NAMALWA (cell line): Measurements from ENCODE around the gene ZNF418.
"Not testable (repeated sequence)": the region's sequence is repeated elsewhere in the genome, so short reads cannot be mapped to it uniquely, and the experiment has no call there.

Experiments used
- DNase-seq: peaks from one replicate; pipeline ENCODE4 v3.0.0-alpha.2; 2015; ENCODE audit warnings: low spot score

The ZNF418 gene

DNA sequence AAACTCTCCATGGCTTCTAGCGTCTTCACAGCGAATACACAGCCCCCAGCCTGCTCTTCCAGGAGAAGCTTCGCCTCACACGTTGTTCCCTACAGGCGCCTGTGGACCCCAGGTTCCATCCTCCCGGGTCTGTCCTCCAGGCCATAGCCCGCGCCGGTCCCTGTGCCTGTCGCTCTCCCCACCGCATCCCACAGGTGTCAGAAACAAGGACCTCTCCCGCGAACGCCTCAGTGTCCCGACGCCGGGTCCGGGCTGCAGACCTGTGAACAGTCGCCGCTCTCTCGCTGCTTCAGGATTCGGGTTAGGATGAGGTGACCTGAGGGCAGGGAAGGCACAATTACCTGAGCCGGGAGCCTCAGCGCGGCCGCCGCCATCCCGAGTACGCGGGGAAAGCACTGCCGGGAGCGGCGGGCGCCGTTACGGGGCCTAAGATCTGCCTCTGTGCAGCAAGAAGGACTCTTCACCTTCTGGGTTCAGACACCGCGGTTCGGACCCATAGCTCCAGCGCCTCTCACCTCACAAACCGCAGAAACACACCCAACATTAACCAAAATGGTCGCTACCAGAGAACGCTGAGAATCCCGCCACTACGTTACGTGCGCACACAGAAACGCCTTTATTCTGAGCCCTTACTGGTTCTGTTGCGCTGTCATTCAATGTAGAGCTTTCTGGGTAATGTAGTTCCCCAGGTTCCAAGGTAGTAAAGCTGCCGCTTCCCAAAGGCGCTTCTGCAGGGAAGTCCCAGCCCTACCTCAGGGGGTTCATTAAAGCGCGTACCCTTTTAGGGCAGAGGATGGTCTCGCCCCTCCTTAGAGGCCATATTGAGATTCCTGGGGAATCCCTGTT lies at the start of gene ZNF418:
Gene ZNF418, minus strand, starts transcription at position 583 of the 846 bp plus-strand sequence. CDS start 1,580 bp downstream, outside the sequence.
- DNase-seq, result no peak

DNA sequence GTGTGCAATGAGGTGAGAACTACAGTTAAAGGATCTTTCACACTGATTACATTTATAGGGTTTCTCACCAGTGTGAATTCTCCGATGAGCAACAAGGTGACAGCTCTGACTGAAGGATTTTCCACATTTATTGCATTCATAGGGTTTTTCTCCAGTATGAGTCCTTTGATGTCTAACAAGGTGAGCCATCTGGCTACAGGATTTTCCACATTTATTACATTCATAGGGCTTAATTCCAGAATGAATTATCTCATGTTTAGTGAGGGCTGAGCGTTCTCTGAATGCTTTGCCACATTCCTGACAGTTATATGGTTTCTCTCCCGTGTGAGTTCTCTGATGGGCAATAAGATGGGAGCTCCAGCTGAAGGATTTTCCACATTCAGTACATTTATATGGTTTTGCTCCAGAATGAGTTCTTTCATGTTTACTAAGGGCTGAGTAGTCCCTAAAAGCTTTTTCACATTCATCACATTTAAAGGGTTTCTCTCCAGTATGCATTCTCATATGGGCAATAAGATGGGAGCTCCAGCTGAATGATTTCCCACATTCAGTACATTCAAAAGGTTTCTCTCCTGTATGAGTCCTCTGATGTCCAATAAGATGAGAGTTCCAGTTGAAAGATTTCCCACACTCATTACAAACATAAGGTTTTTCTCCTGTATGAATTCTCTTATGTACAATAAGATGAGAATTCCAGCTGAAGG lies 43.5 kb upstream of the ZNF418 start:
- no peak for DNase-seq

DNA sequence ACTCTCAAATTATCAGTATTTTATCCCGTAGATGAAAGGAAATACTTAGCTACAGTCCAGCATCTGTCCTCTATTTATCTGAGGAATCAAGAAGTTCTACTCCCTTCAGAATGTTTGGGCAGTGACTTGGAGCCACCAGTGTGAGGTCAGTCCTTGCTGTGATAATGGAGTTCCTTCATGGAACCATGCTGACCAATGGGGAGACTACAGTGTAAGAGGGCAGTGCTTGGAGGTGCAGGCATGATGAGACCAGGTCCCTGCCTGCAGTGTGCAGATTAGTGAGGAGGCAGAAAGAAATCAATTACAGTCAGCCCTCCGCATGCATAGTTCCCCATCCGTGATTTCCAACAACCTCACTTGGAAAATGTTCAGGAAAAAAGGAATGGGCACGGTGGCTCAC lies 39.2 kb upstream of the ZNF418 start, which contains the start of gene C19orf18:
Gene C19orf18, minus strand, starts transcription at position 101 of the 400 bp plus-strand sequence. CDS start 102 bp downstream, outside the sequence.
- DNase-seq, result no peak

DNA sequence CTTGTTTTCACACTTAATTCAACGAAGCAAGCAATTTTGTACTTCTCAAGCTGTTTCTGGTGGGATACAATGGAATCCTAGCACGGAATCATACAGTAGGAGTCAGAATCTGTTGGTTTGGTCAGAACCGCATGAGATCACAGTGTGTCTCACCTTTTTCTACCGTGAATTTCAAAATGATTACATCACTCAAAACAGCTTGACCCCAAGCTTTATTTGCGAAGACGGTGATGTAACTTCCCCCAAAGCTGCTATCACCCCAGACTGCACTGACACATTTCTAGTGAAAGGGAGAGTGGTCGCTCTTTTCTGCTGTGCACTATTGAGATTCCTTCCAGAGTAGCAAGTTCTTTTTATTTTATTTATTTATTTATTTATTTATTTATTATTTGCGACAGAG lies 29.6 kb upstream of the ZNF418 start:
- DNase-seq, result no peak

DNA sequence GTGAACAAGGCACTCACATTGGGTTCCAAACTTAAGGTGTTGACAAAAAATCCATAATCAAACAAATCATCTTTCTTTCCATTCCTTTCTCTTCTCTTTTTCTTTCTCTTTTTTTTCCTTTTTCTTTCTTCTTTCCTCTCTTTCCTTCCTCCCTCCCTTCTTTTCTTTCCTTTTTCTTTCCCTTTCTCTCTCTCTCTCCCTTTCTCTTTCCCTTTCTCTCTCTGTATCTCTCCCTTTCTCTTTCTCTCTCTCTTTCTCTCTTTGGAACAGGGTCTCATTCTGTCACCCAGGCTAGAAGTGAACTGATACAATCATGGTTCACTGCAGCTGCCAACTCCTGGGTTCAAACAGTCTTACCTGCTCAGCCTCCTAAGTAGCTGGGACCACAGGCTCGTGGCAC lies 26.6 kb upstream of the ZNF418 start:
- no peak for DNase-seq

DNA sequence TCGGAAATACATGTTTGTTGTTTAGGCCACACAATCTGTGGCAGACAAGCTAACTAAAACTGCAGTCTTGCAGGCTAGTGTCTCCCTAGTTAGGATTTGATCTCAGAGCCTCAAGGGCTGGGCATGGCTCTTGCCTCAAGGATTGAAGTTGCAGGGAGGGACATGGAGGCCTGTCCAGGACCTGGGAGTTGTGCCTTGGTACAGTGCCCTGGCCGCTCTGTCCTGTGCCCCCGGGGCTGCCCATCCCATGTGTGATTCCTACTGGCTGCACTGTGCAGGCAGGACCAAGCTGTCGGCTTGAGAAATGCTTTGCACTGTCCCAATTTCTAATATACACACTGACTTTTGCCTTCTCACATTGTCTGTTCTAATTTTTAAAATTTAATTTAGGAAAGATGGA lies 19.8 kb upstream of the ZNF418 start:
- DNase-seq, result no peak

DNA sequence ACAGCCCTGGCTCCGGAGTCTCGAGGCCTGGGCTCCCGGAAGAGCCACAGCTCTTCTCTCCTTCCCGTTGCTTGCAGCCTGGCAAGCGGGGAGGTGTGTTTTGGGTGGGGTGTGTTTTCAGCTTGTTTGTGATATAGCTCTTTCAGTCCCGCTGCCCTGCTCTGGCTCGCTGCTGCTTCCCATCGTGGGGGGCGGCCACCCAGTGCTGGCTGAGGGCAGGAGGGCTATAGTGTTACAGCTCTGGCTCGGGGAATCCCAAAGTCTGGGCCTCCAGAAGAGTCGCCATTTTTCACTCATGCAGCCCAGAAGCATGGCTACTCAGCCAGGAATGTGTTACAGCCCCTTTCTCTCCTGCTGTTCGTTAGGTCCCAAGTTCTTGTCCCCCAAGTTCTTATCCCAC lies 14.5 kb upstream of the ZNF418 start:
- no peak for DNase-seq

DNA sequence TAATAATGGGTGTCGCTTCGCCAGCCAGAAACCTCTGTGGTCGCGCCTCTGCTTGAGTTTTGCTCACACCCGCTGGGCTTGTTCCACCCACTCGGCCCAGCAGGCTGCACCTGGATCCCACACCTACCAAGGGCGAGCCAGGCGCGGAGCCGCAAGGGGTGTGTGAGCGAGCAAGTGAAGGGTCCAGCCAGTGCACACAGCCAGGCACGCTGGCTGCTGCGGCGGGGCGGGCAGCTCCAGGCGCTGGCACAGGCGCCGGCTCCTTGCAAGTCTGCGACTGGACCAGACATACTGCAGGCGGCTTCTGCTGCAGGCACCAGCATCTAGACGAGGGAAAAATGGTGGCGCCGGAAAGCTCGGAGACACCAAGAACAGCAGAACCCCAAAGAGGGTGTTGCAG lies 14.1 kb upstream of the ZNF418 start:
- no peak for DNase-seq

DNA sequence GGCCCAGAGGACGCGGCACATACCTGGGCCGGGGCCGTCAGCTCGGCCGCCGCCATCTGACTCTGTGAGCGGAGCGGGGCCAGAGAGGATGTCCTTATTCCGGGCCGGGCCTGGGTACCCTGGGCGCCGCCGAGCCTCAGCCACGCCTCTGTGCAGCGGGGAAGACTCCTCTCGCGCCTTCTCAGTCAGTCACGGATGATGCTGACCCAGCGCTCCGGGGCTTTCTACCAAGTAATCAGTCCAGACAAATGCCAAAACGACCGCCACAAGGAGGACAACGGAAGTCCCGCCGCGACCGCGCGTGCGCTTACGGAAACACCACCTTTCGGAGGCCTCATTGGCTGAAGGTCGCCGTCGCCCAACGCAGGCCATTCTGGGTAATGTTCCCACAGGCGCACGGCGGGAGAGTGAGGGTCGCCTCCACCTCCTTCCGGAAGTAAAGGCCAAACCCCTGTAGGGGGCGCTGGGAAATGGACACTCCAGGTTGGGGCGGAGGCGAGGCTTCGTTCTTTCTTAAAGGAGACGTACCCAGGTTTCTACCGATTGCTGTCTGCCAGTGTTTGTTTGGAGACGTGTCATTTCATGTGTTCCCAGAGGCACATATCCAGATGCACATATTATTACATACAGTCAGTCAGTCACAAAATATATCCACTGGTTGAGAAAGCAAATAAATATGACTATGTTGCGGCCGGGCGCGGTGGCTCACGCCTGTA lies 12.4 kb upstream of the ZNF418 start, which contains the start of gene ZNF256:
Gene ZNF256, minus strand, starts transcription at position 288 of the 716 bp plus-strand sequence. Its CDS starts 232 bp downstream, at position 56.
- DNase-seq, result peak; percentile 79

DNA sequence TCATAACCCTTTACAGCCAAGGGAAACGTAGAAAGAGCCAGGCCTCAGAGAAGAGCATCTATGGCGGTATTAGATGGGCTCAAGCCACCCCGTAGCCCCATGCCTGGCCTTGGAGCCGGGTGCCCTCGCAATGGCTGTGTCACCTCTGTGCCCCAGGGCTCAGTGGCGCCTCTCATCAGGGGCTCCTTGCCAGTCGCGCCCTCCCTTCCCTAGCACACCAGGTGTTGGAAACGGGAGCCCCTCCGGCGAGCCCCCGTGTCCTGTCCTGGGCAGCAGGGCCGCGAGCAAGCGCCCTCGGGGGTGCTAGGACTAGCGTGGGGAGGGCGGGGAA lies 11.9 kb upstream of the ZNF418 start:
- no peak for DNase-seq

DNA sequence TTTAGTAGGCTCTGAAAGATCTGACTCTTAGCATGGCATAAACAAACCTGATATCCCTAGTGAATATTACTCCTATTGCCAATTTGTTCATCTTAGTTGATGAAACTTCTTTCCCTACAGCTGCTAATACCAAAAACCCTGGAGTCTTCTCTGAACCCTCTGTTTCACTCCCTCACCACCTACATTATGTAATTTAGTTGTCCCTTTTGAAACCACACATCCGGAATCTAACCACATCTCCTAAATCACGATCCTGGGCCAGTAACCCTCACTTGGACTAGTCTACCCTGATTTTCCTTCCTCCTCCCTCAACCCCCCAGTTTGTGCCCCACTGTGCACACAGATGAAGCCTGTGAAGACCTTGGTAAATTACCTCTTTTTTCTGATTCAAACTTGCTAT lies 11.1 kb upstream of the ZNF418 start:
- no peak for DNase-seq

DNA sequence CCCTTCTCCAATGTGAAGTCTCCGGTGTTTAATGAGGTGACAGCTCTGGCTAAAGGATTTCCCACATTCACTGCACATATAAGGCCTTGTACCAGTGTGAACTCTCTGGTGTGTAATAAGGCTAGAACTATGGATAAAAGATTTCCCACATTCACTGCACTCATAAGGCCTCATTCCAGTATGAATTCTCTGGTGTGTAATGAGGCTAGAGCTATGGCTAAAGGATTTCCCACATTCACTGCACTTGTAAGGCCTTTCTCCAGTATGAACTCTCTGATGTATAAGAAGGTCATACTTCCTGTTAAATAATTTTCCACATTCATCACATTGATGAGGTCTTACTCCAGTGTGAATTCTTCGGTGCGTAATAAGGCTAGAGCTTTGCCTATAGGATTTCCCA lies 6.4 kb upstream of the ZNF418 start:
- no peak for DNase-seq

DNA sequence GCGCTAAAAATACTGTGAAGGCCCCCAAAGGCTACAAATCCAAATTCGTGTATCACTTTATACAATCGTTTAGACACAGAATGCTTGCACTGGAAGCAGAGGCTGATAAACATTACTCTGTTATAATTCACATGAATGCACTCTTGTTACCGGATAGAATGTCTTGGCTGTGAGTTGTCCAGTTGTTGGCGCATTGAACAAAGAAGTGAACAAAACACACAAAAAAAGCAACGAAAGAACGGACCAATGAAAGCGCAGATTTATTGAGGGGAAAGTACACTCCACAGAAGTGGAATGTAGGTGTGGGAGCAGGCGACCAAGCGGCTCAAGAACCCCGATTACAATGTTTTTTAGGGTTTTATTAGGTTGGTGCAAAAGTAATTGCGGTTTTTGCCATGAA lies 529 bp upstream of the ZNF418 start:
- no peak for DNase-seq

DNA sequence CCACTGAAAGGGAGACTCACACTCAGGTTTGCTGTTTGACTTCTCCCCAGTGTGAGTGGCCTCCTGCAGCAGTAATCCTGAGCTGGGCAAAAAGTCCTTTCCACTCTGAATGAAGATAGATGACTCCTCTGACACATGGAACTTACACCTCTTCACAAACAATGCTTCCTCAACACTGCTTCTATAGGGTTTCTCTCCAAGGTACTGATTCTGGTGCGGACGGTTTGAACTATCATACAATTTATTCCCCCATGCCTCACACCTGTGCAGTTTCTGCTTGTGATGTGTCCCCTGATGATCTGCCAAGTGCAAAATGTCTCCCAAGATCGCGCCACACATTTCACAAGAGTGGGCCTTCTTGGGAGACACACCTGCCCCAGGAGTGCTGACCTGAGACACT lies 7.6 kb downstream of the ZNF418 start:
- no peak for DNase-seq

DNA sequence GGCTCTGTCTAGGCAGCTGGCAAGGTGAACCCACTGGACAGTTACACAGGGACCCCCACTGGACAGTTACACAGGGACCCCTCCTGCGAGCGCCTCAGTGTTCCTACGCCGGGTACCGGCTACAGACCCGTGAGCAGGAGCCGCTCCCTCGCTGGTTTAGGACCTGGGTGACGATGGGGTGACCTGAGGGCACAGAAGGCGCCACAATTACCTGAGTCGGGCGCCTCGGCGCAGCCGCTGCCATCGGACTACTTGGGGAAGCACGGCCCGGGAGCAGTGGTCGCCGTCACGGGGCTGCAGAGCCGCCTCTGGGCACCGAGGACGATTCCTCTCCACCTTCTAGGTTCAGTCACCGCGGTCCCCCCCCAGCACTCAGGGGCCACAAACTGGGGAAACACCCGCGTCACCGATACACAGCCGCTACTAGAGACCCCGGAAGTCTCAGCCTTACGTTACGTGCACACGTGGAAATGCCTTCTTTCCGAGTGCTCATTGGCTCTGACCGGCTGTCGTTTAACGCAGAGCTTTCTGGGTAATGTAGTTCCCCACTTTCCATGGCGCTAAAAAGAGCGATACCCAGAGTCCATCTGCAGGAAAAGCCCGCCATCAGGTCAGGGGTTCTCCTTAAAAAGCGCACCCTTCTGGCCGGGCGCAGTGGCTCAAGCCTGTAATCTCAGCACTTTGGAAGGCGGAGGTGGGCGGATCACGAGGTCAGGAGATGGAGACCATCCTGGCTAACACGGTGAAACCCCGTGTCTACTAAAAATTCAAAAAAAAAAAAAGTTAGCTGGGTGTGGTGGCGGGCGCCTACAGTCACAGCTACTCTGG lies 18.8 kb downstream of the ZNF418 start, which contains the start of gene ZNF417:
Gene ZNF417, minus strand, starts transcription at position 425 of the 828 bp plus-strand sequence. Its CDS starts 181 bp downstream, at position 244.
- DNase-seq, result peak; percentile 98

DNA sequence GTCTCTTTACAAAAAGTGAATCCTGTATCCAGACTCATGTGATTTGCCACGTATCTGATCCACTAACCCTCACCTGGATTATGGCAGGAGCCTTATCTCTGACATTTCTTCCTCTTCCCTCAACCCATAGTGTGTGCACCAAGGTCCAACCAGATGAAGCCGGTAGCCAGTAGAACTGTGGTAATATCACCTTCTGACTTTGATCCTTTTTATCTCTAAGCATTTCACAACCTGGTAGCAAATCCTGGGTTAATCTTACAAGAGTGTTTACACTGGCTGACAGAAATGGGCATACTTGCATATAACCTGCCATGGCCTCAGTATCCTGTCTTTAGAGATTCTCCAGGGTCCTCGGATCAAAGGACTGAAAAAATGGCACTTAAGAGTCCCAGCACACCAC lies 20.7 kb downstream of the ZNF418 start:
- DNase-seq, result no peak

DNA sequence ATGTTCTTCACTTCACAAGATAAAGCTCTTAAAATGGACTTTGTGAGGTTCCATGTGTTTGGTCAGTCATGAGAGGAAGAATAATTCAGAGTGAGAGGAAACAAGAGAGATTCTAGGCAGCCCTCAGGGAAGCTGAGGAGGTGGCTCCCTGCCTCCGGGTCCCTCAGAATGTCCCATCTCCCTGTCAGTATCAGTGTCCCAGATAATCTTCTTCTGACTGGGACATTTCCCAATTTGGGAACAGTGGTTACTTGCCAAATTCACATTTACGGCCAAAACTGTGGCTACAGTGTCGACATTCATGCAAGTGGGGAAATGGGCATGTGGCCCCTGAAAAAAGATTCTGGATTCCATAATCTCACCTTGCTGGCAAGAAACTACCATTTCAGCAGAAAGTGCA lies 27.8 kb downstream of the ZNF418 start:
- no peak for DNase-seq

DNA sequence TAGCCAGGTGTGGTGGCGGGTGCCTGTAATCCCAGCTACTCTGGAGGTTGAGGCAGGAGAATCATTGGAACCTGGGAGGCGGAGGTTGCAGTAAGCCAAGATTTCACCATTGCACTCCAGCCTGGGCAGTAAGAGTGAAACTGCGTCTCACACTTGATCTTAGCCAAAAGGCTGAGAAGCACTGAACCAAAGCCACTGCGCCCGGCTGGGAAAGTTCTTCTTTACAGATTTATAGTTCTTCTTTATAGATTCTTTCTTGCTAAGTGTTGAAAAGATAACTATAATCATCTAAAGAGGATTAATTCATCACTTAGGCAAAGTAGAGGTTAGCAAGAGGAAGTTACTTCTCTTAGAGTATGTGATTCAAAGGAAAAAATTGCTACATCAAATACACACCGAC lies 29.9 kb downstream of the ZNF418 start:
- DNase-seq, result no peak

DNA sequence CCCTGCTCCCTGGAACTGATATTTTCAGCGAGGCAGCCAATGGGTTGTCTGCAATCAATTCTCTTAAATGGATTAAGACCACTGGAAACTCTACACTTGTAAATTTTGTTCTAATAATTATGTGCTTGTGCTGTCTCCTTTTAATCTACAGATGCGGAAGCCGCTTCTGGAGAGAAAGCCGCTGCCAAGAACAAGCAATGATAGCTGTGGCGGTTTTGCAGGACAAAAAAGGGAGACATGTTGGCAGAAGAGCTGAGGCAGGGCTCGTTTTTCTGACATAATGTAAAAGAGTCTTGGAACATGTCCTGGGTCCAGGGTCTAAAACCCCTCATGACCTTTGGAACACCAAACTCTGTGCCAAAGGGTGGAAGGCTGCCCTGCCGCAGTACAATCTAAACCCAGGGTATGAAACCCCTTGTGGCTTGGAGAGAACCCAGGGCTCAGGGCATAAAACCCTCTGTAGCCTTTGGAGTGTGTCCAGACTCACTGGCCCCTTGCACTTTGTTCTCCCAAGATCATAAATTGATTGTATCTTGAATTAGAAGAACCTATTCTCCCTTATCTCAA lies 31.5 kb downstream of the ZNF418 start:
- DNase-seq, result no peak

DNA sequence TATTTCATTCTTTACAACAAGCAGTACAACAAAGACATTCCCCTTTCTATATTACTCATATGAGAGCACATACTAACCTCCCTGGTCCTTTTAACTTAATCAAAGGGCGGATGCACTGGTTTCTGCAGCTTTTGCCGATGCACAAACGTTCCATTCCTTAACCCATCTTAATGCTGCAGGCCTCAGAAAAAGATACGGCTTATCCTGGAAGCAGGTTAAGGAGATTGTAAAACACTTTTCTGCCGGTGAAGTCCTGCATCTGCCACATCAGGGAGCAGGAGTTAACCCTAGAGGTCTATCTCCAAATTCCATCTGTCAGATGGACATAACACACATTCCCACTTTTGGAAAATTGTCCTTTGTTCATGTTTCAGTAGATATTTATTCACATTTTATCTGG lies 34.9 kb downstream of the ZNF418 start:
- DNase-seq, result no peak

DNA sequence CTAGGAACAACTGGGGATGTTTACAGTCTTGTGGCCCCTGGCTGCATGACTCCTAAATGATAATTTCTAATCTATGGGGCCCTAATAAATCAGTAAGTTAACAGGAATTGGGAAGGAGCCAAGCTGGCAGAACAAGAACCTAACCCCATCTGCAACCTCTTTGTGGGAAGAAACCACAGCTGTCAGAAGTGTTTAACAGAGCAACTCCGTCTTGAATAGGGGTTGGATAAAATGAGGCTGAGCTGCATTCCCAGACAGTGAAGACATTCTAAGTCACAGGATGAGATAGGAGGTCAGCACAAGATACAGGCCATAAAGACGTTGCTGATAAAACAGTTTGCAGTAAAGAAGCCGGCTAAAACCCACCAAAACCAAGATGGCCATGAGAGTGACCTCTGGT lies 44.5 kb downstream of the ZNF418 start:
- DNase-seq, result not testable (repeated sequence)
